ENCODE data around the gene PTPRK. TPM values are rescaled to one million over a fixed set of nuclear protein-coding genes. Genes with fewer than 3 reads are reported as not detected.

The PTPRK gene
- total RNA-seq, 1 donor from 2014 or later: 1.9 TPM

DNA sequence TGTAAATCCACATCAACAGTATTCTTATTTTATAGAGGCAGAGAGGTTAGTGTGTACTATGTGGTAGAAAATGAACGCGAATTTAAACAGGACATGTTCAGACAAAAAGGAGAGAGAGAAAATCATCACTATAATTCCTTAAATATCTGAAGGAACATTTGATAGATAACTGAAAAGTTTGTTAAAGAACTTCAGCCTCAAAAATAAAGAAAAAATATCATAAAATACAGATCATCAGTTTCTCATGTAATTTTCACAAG lies 169.2 kb downstream of the PTPRK start:
- intact Hi-C loops (cut with micrococcal nuclease): no loop called here

DNA sequence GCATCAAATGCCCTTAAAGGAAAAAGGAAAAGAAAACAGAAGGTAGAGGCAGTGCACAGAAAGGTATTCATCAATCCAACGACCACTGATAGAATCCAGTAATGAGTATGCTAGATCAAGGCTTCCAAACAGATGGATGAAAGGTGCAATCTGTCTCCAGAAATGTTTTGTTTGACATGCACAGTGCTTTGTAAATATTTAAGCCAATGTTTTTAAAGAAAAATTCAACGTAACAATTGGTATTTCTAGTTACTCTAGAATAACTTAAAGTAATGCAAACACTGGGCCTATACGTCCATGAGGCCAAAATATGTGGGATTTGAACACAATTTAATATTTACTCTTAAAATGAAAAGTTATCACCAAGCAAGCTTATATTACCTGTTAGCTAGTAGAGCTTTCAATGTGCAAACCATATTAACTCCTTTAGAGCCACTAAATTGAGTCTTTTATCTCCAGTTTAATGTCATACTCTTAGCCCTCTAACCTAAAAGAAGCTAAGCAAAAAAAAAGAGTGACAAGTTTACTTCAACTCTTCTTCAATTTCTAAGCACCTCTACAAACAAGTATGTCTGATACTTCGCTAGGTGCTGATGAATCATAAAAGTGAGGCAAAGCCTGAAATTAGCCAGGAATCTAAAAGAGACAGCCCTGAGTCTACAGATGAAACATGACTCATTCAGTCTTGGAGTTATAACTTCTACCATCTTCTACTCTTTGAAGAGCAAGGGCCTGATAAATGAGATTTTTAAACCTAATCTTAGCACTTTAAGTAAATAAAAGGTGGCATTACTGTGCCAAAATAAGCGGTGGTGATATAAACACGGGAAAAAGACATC lies 169.8 kb downstream of the PTPRK start:
- intact Hi-C loops (cut with micrococcal nuclease): no loop called here

- intact Hi-C loops (cut with micrococcal nuclease): no loop called here
These were observed 173.3 kb downstream of the PTPRK start for GRCh38 chr6:128347123-128347522.

DNA sequence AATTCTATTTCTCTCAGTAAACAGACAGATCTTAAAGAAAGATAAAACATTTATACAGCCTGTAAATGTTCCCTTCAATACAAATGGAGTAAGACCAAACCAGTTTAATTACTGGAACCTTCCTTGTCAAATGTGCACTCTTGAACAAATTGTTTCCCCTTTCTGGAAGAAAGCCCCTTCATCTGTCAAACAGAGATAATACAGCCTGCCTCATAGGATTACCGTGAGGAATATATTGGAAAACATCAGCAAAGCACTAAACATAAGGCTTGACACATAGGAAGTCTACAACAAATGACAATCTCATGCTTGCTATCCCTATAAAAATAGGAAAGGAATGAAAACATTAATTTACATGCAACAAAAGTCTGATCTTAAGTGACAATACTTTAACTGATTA lies 173.8 kb downstream of the PTPRK start:
- intact Hi-C loops (cut with micrococcal nuclease): no loop called here

- intact Hi-C loops (cut with micrococcal nuclease): no loop called here
These were observed 175.1 kb downstream of the PTPRK start for GRCh38 chr6:128345278-128345677.

DNA sequence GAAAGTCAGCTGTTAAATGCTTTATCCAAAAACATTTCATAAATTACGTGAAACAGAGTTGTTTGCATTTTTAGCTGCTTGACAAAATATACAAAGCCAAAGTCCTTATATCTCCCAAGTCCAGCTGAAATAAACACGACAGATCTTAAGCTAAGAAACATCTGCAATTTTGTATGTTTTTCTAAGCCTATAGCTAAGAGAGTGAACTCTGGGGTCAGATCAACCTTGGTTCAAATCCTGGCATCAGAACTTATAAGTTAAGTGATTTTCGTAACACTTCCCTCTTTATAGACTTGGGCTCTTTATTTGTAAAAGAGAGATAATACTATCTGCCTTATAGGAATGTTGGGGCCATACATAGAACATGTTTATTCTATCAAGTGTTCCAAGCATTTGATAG lies 176.7 kb downstream of the PTPRK start:
- intact Hi-C loops (cut with micrococcal nuclease): no loop called here

DNA sequence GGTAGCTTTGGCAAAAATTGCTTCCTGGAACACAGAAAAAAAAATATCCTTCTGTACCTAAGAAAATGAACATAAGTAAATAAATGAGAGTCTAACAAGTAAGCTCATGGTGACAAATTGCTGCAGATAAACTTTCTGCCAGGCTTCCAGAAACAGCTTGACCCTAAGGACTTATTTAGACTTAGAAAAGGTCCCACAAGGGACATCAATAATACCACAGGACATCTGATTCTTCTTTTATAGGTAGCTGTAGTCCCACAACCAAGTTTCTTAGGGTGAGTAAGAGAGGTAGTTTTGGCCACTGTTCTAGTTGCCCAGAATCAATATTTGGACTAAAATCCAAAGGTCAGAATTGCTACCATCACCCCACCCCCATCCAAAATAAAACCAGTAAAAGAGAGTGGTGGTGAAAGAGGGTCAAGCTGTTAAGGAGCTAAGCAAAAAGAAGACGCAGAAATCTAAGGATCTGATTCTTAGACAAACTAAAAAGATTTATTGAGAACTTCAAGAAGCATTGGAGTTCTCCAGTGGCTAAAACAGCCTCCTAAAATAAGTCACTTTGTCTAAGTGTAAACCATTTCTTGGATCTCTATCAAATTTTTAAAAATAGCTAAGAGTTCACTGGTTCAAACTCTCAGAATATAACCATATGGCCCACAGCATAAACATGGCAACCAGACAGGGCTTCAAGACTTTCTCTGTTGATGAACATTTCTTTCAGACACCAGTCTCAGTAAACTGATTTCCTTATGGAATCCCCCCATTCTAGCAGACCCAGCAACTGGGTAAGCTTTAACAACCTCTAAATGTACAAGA lies 180.6 kb downstream of the PTPRK start:
- intact Hi-C loops (cut with micrococcal nuclease): no loop called here

- intact Hi-C loops (cut with micrococcal nuclease): no loop called here
These were observed 182.8 kb downstream of the PTPRK start for GRCh38 chr6:128337619-128338018.

- intact Hi-C loops (cut with micrococcal nuclease): no loop called here
These were observed 183.8 kb downstream of the PTPRK start for GRCh38 chr6:128336436-128337095.

GRCh38 chr6:128335963-128336362 lies 184.4 kb downstream of the PTPRK start:
- intact Hi-C loops (cut with micrococcal nuclease): no loop called here

DNA sequence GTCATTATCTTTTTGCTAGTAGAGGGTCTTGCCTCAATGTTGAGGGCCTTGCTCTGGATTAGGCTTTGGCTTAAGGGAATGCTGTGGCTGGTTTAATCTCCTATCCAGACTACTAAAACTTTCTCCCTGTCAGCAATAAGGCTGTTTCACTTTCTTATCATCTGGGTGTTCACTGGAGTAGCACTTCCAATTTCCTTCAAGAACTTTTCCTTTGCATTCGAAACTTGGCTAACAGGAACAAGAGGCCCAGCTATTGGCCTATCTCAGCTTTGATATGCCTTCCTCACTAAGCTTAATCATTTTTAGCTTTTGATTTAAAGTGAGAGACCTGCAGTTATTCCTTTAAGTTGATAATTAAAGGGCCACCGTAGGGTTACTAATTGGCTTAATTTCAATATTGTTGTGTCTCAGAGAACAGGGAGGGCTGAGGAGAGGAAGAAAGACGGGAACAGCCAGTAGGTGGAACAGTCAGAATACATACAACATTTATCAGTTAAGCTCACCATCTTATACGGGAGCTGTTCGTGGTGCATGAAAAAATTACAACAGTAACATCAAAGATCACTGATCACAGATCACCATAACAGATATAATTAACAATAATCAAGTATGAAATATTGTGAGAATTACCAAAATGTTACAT lies 186.7 kb downstream of the PTPRK start:
- intact Hi-C loops (cut with micrococcal nuclease): no loop called here

DNA sequence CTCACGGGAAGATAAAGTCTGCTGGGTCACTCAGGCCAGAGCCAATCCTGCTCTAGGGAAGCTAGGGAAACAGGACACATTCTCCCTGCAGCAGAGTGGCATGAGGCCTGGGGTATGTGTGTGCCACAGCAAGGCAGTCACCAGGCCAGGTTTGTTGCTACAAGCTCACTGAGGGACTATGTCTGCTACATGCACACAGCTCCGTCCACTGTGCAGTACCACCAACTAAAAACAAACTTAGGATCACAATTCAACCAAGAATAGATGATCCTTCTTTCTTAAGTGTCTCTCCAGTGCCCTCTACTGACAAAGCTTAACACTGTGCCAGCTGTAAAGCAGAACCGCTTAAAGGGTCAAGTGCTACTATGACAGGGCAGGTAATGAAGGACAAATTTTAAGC lies 192.5 kb downstream of the PTPRK start:
- intact Hi-C loops (cut with micrococcal nuclease): loop anchor here (1.0 to 5.0 kb wide), 6 partner anchors 69 to 722 kb away; partner anchors contain the start of gene THEMIS

GRCh38 chr6:128323011-128323410 lies 197.4 kb downstream of the PTPRK start:
- intact Hi-C loops (cut with micrococcal nuclease): no loop called here

- intact Hi-C loops (cut with micrococcal nuclease): no loop called here
These were observed 200.5 kb downstream of the PTPRK start for GRCh38 chr6:128319946-128320345.

- intact Hi-C loops (cut with micrococcal nuclease): no loop called here
These were observed 201.2 kb downstream of the PTPRK start for GRCh38 chr6:128319157-128319556.

- intact Hi-C loops (cut with micrococcal nuclease): no loop called here
These were observed 204.0 kb downstream of the PTPRK start for GRCh38 chr6:128316258-128316929.

- intact Hi-C loops (cut with micrococcal nuclease): no loop called here
These were observed 206.2 kb downstream of the PTPRK start for GRCh38 chr6:128314190-128314589.

DNA sequence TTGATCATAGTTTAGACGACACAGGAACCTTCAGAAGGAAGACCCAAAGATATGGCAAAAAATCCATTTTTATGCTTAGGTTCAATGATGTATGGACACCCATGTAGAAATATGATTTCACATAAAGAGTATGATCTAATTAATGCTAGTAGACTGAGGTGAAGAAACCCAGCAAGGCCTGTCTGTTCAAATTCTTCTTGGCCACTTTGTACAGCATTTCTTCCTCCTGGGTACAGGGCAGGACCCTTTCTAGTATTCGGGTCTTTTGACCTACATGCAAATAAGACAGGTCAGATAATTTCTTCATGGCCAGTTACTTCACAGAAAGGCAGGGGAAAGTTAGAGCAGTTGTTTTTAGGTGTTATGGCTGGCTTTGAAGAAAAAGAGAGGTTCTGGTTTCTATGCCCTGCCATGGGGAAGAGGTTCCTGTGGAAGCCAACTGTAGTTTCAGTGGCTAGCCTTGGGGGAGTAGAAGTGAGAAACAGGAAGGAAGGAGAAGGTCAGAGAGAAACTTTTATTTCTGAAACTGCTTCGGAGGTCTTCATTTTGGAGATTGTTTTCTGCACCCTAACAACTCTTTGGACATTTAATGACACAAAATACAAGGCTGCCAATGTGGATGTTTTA lies 208.3 kb downstream of the PTPRK start:
- intact Hi-C loops (cut with micrococcal nuclease): no loop called here

GRCh38 chr6:128310451-128310850 lies 209.9 kb downstream of the PTPRK start:
- intact Hi-C loops (cut with micrococcal nuclease): no loop called here

GRCh38 chr6:128307671-128308070 lies 212.7 kb downstream of the PTPRK start:
- intact Hi-C loops (cut with micrococcal nuclease): no loop called here

- intact Hi-C loops (cut with micrococcal nuclease): no loop called here
These were observed 214.4 kb downstream of the PTPRK start for GRCh38 chr6:128305976-128306375.
